ENCODE data around the gene NOL3. TPM values are rescaled to one million over a fixed set of nuclear protein-coding genes. Genes with fewer than 3 reads are reported as not detected.

Gene NOL3
- total and polyA plus RNA-seq, 2 of the 13 experiments (the other 11 are each of a cell fraction or from before 2014, with no cell fraction given): 5.7 to 20.5 TPM

DNA sequence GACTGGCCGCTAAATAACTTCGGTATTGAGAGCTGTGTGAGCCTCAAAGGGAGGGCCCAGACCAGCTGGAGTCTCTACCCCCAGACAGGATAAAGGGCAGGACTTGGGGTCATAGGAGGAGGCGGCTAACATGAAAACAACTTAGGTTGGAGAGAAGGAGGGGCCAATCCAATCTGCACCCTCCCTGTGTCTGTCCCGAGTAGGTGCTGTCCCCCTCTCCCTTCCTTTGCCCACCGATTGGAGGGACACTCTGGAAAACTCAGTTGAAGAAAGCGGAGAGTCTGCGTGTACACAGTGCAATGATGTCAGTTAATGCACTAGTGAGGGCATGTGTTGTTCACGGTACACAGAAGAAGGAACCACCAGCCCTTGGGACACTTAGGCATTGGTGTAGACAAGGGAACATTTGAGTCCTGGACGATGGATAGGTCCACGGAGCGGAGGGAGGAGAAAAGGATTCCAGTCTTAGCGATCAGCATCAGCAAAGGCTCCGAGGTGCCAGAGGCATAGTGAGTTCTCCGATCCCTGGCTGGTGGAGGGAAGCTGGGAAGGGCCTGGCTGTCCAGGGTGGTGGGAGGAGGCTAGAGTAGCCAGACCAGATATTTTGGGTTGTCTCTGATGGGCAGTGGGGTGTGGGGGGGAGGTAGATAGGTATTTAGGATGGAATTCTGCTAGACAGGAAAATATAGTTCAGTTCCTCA, 761 bp downstream of the NOL3 start (continued):
- TF ChIP-seq, protein P1, sequence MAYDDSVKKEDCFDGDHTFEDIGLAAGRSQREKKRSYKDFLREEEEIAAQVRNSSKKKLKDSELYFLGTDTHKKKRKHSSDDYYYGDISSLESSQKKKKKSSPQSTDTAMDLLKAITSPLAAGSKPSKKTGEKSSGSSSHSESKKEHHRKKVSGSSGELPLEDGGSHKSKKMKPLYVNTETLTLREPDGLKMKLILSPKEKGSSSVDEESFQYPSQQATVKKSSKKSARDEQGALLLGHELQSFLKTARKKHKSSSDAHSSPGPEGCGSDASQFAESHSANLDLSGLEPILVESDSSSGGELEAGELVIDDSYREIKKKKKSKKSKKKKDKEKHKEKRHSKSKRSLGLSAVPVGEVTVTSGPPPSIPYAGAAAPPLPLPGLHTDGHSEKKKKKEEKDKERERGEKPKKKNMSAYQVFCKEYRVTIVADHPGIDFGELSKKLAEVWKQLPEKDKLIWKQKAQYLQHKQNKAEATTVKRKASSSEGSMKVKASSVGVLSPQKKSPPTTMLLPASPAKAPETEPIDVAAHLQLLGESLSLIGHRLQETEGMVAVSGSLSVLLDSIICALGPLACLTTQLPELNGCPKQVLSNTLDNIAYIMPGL (CRISPR knock-in tag; IDR thresholded peaks at IDR 0.05; ENCODE audit: borderline replicate concordance in 1 of 2, low read depth in 1 of 2): peak; percentile 24 to 62; a peak in 1 of 4 replicates
- TF ChIP-seq ZNF619 (CRISPR knock-in tag; IDR thresholded peaks at IDR 0.05): 0 out of 2 replicates have a peak, but pooled peaks have one; percentile 1
- no peak for TF ChIP-seq ZNF20 (CRISPR knock-in tag; IDR thresholded peaks at IDR 0.05)
- 0 out of 2 replicates have a peak, but pooled peaks have one; percentile 61 for TF ChIP-seq TP53 (CRISPR knock-in tag; conservative IDR thresholded peaks at IDR 0.05)
- TF ChIP-seq ZFP90 (CRISPR knock-in tag; IDR thresholded peaks at IDR 0.05; ENCODE audit: borderline replicate concordance): no peak
- TF ChIP-seq ZNF333 (CRISPR knock-in tag; IDR thresholded peaks at IDR 0.05; ENCODE audit: borderline replicate concordance): no peak
- no peak; the same call in 1 of the 2 replicates for TF ChIP-seq ZNF230 (CRISPR knock-in tag; IDR thresholded peaks at IDR 0.05)
- TF ChIP-seq ASH2L (IDR thresholded peaks at IDR 0.05; ENCODE audit: insufficient read length, low read depth, low read length): peak; percentile 46
- no peak for TF ChIP-seq MIER2 (CRISPR knock-in tag; IDR thresholded peaks at IDR 0.05)
- TF ChIP-seq ZBTB20 (CRISPR knock-in tag; IDR thresholded peaks at IDR 0.05; ENCODE audit: borderline replicate concordance, low read depth): peak; percentile 52; the same call in 1 of the 2 replicates
- no peak for TF ChIP-seq TARDBP (CRISPR knock-in tag; IDR thresholded peaks at IDR 0.05)
- TF ChIP-seq, protein P2, sequence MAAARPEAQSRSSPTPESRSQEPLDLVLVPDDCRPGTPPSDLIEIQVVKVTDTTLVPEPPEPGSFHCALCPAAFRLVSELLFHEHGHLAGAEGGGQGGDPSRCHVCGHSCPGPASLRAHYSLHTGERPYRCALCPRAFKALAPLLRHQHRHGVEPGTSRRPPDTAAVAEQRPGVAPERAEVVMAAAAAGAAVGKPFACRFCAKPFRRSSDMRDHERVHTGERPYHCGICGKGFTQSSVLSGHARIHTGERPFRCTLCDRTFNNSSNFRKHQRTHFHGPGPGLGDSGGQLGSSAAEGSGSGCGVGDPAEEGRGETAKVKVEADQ (CRISPR knock-in tag; IDR thresholded peaks at IDR 0.05; ENCODE audit: borderline replicate concordance): 0 out of 2 replicates have a peak, but pooled peaks have one; percentile 10
- TF ChIP-seq STAG1 (CRISPR knock-in tag; IDR thresholded peaks at IDR 0.05): no peak
- TF ChIP-seq ZNF431 (CRISPR knock-in tag; IDR thresholded peaks at IDR 0.05; ENCODE audit: borderline replicate concordance, low read depth): 0 out of 2 replicates have a peak, but pooled peaks have one; percentile 39
- TF ChIP-seq, protein P3, sequence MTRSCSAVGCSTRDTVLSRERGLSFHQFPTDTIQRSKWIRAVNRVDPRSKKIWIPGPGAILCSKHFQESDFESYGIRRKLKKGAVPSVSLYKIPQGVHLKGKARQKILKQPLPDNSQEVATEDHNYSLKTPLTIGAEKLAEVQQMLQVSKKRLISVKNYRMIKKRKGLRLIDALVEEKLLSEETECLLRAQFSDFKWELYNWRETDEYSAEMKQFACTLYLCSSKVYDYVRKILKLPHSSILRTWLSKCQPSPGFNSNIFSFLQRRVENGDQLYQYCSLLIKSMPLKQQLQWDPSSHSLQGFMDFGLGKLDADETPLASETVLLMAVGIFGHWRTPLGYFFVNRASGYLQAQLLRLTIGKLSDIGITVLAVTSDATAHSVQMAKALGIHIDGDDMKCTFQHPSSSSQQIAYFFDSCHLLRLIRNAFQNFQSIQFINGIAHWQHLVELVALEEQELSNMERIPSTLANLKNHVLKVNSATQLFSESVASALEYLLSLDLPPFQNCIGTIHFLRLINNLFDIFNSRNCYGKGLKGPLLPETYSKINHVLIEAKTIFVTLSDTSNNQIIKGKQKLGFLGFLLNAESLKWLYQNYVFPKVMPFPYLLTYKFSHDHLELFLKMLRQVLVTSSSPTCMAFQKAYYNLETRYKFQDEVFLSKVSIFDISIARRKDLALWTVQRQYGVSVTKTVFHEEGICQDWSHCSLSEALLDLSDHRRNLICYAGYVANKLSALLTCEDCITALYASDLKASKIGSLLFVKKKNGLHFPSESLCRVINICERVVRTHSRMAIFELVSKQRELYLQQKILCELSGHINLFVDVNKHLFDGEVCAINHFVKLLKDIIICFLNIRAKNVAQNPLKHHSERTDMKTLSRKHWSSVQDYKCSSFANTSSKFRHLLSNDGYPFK (CRISPR knock-in tag; IDR thresholded peaks at IDR 0.05; ENCODE audit: borderline replicate concordance): no peak
- peak; percentile 61 for TF ChIP-seq DPF2 (CRISPR knock-in tag; IDR thresholded peaks at IDR 0.05; ENCODE audit: borderline replicate concordance, low read depth)
- TF ChIP-seq, protein P4, sequence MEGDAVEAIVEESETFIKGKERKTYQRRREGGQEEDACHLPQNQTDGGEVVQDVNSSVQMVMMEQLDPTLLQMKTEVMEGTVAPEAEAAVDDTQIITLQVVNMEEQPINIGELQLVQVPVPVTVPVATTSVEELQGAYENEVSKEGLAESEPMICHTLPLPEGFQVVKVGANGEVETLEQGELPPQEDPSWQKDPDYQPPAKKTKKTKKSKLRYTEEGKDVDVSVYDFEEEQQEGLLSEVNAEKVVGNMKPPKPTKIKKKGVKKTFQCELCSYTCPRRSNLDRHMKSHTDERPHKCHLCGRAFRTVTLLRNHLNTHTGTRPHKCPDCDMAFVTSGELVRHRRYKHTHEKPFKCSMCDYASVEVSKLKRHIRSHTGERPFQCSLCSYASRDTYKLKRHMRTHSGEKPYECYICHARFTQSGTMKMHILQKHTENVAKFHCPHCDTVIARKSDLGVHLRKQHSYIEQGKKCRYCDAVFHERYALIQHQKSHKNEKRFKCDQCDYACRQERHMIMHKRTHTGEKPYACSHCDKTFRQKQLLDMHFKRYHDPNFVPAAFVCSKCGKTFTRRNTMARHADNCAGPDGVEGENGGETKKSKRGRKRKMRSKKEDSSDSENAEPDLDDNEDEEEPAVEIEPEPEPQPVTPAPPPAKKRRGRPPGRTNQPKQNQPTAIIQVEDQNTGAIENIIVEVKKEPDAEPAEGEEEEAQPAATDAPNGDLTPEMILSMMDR (CRISPR knock-in tag; IDR thresholded peaks at IDR 0.05): no peak
- peak; percentile 52 for TF ChIP-seq SALL1 (CRISPR knock-in tag; IDR thresholded peaks at IDR 0.05)
- TF ChIP-seq MEIS2 (CRISPR knock-in tag; IDR thresholded peaks at IDR 0.05): no peak
- 0 out of 2 replicates have a peak, but pooled peaks have one; percentile 35 for TF ChIP-seq GTF3A (CRISPR knock-in tag; conservative IDR thresholded peaks at IDR 0.05)
- TF ChIP-seq ZC3H4 (CRISPR knock-in tag; IDR thresholded peaks at IDR 0.05; ENCODE audit: borderline replicate concordance): peak; percentile 17; the same call in 1 of the 2 replicates
